Central memory CD8-positive, alpha-beta T cell (primary cell): ENCODE measurements around the gene TMEM63A.

ENCODE experiments used
- ATAC-seq: fragments of 150-1000 bp; cut with Tn5 transposase; replicated peaks from 2 replicates; pipeline ENCODE4 v1.10.0; 2022; ENCODE audit warnings: mild to moderate bottlenecking, moderate FRiP score, moderate number of reproducible peaks; ENCODE audit not compliant: poor library complexity, severe bottlenecking; ENCODE audit errors: extremely low read depth
- DNase-seq, 2 donors: peaks; one replicate each; pipeline ENCODE4 v3.0.0; 2021; ENCODE audit warnings: low spot score in 2 of 2
- H3K27ac Mint-ChIP-seq: one replicate; pipeline ENCODE4 v1.8.0; 2022; ENCODE audit warnings: low read depth, mild to moderate bottlenecking, moderate library complexity, mixed read lengths
- H3K27me3 Mint-ChIP-seq: one replicate; pipeline ENCODE4 v1.8.0; 2022; ENCODE audit warnings: mixed read lengths
- H3K36me3 Mint-ChIP-seq: one replicate; pipeline ENCODE4 v1.8.0; 2022; ENCODE audit warnings: mild to moderate bottlenecking, moderate library complexity, mixed read lengths; ENCODE audit not compliant: insufficient read depth
- H3K4me1 Mint-ChIP-seq: one replicate; pipeline ENCODE4 v1.8.0; 2022; ENCODE audit warnings: mixed read lengths
- H3K4me3 Mint-ChIP-seq: one replicate; pipeline ENCODE4 v1.8.0; 2022; ENCODE audit warnings: mild to moderate bottlenecking, moderate library complexity, mixed read lengths
- H3K9me3 Mint-ChIP-seq: one replicate; pipeline ENCODE4 v1.8.0; 2022; ENCODE audit warnings: mixed read lengths

Gene TMEM63A

DNA sequence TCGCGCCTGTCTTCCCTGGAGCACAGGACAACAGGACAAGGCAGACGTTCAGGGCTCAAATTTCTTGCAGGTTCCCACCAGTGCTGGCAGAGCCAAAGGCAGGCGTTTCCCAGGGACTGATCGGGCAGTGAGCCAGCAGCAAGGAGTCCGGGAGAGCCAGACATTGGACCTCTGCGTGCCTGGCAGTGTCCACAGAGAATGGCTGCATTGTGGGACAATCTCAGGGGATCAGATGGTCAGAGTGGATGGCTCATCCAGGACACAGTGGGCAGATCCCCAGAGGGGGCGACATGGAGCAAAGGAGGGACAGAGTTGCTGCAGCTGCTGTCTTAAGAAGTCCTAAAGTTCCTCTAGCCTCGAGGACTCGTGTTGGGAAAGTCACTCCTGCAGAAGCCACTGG lies 4.6 kb downstream of the TMEM63A start:
- no peak for ATAC-seq
- no peak for DNase-seq
- Mint-ChIP-seq H3K36me3 (peaks cover 35% of the 10 kb centered on the region), H3K4me3 (peak overlapping the region; percentile 61), H3K4me1 (peaks cover 53% of the 10 kb centered on the region), H3K27ac (peak overlapping the region; percentile 91), H3K9me3 (no peaks in the 10 kb centered on the region), H3K27me3 (no peaks in the 10 kb centered on the region)

DNA sequence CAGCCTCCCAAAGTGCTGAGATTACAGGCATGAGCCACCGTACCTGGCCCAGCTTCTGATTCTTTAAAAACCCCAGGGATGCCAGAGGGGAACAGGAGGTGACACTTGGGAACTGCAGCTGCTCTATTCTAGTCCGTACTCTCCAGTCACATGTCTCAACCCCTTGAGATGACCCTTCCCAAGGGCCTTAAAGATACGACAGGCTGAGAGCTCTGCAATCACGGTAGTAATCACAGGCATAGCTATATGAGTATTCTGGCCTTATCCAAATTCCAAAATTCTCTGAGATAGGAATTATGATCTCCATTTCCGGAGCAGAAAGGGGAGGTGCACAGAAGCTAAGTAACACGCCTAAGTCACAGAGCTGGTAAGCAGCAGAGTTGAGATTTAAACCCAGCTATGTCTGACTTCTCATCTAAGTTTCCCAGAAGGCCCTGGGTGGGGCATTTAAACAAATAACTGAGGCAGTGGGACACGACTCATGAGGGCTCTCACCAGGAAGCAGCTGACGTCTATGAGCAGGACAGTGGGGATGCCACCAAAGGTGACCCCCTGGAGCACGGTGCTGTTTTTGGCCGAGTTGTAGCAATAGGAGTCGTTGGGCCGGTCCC lies 5.2 kb downstream of the TMEM63A start:
- ATAC-seq (no peak), DNase-seq (no peak)
- Mint-ChIP-seq H3K27ac (peak overlapping the region; percentile 91), H3K4me3 (peak overlapping the region; percentile 61), H3K27me3 (no peaks in the 10 kb centered on the region), H3K9me3 (no peaks in the 10 kb centered on the region), H3K4me1 (peaks cover 53% of the 10 kb centered on the region), H3K36me3 (peaks cover 37% of the 10 kb centered on the region)

DNA sequence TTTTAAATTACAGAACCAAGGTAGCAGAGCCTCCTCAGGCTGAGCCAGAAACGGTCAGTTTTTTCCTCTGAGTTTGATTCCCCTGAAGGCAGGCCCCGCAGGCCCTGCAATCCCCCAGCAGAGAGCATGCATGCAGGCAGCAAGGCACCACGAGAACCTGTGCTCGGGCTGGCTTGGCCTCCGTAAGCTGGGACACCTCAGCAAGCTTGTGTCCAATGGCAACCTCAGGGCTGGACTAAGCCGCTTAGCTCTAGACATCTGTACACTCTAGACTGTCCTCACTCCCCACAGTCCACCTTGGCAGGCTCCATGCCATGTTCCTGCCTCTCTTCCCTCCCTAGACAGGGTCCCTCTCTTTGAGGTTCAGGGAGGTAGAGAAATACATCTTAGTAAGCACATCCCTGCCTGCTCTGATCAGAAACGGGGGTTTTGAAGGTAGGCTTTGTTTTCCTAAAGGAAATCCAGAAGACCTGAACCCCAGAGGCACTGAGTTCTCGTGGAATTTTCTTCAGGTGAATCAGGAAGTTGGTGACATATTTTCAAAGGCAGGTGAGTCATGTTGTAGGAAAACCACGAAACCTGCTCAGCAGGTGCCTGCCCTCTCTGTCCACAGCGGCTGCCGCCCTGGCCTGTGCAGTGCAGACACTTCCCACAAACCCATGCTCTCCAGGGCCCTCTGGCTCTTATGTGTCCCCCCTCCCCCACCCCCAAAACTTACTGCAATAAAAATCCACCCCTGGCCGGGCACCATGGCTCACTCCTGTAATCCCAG lies 7.0 kb downstream of the TMEM63A start:
- ATAC-seq, result no peak
- H3K9me3 Mint-ChIP-seq, result no peaks in the 10 kb centered on the region
- peaks cover 50% of the 10 kb centered on the region for H3K36me3 Mint-ChIP-seq

DNA sequence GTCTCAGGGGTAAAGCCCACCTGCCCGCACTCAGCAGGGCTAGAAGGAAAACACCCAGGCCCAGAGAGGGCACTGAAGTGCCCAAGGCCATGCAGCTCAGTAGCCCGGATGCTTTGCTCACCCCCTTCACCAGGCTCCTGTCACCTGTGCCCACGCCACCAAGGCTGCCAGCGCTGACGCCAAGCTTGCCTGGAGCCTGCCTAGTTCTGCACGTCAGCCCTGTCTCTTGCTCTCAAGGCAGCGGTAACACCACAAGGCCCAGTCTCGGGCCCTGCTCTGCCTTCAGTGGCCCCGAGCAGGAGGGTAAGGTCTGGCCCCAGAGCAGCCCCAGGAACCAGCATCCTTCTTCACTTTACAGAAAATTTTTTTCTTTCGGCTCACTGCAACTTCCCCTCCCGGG lies 7.7 kb downstream of the TMEM63A start:
- DNase-seq (no peak), ATAC-seq (no peak)
- H3K4me3 Mint-ChIP-seq, result no peak overlapping the region
- peak overlapping the region; percentile 8 for H3K27ac Mint-ChIP-seq
- peaks cover 57% of the 10 kb centered on the region for H3K36me3 Mint-ChIP-seq
- no peaks in the 10 kb centered on the region for H3K9me3 Mint-ChIP-seq
- H3K4me1 Mint-ChIP-seq, result peaks cover 40% of the 10 kb centered on the region
- no peaks in the 10 kb centered on the region for H3K27me3 Mint-ChIP-seq

More for the DNA sequence above, 7.0 kb downstream of the TMEM63A start:
- Mint-ChIP-seq H3K4me3 (no peak overlapping the region), H3K27me3 (no peaks in the 10 kb centered on the region), H3K4me1 (peaks cover 48% of the 10 kb centered on the region), H3K27ac (no peak overlapping the region)
- no peak for DNase-seq

DNA sequence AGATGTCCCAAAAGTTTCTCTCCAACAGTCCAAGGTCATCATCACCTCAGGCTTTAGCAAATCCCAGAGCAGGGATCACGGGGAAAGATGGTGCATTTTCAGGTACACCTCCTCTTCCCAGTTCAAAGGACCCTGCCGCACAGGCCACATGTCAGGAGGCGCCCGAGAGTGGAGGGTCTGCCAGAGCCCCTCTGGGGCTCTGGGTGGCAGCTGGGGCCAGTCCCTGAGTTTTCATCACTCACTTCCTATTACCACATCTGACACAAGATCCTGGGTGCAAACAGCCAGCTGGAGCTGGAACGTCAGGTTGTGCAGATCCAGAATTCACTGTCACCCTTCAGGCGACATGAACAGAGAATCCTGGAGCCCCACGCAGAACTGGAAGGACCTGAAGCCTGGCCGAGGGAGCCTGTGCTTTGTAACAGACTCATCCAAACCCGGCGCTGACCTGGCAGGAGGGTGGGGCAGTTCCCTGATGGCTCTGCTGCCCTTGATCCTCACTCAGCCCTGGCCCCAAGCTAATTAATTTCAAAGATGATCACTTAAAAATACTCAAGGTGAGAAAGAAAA lies 8.8 kb downstream of the TMEM63A start:
- no peak for DNase-seq
- Mint-ChIP-seq H3K4me3 (no peak overlapping the region), H3K4me1 (peaks cover 36% of the 10 kb centered on the region), H3K36me3 (peaks cover 68% of the 10 kb centered on the region), H3K27ac (no peak overlapping the region), H3K9me3 (no peaks in the 10 kb centered on the region), H3K27me3 (no peaks in the 10 kb centered on the region)
- ATAC-seq, result no peak

DNA sequence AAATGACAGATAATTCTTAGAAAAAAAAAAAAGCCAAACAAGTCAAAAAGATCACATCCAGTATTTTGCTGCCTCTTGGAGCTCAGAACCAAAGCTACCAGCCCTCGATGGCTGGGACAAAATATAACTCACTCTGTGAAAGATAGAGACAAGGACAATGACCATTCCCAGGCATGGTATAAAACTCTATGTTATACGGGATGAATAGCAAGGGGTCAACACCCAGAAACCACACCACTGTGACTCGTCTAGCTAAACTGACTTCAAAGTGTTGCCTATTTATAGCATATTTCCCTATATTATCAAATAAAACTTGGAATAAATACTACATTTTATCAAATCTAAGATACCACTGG lies 10.1 kb downstream of the TMEM63A start:
- no peak for ATAC-seq
- no peaks in the 10 kb centered on the region for H3K9me3 Mint-ChIP-seq
- peak overlapping the region; percentile 41 for H3K27ac Mint-ChIP-seq
- H3K4me3 Mint-ChIP-seq, result no peak overlapping the region
- DNase-seq, result no peak
- peaks cover 30% of the 10 kb centered on the region for H3K4me1 Mint-ChIP-seq
- no peaks in the 10 kb centered on the region for H3K27me3 Mint-ChIP-seq
- peaks cover 70% of the 10 kb centered on the region for H3K36me3 Mint-ChIP-seq

DNA sequence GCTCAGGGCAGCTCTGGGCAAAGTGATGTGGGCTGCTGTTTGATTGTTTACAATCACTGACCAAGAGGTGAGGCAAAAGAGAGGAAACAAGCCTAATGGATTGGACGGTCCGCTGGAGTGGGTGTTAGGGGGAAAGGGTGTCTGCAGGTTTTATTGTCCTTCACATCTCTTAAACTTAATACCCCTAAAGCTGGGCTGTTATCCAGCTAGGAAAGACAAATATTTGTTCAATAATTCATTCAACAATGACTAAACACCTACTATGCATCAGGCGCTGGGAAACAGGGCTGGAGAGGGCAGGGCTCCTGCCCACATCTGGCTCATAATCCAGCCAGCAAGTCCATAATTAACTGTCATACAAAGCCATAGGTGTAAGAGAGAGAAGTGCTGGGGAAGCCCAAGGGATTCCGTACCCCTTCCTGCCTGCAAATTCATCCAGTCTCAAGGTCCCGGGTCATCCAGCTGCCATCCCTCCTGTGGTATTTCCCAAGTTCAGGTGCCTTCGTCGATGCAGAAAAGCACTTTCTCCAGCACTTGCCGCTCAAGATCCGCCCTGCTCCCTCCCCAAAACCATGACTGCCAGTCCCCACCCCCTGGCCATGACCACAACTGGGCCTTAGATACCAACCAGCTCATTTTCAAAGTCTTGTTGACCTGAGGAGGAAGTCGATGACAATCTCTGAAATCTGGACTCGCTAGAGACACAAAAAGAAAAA lies 10.7 kb downstream of the TMEM63A start:
- peak overlapping the region; percentile 41 for H3K27ac Mint-ChIP-seq
- H3K4me1 Mint-ChIP-seq, result peaks cover 33% of the 10 kb centered on the region
- no peak for ATAC-seq
- H3K4me3 Mint-ChIP-seq, result no peak overlapping the region
- H3K9me3 Mint-ChIP-seq, result no peaks in the 10 kb centered on the region
- peaks cover 65% of the 10 kb centered on the region for H3K36me3 Mint-ChIP-seq
- DNase-seq, result no peak
- no peaks in the 10 kb centered on the region for H3K27me3 Mint-ChIP-seq

DNA sequence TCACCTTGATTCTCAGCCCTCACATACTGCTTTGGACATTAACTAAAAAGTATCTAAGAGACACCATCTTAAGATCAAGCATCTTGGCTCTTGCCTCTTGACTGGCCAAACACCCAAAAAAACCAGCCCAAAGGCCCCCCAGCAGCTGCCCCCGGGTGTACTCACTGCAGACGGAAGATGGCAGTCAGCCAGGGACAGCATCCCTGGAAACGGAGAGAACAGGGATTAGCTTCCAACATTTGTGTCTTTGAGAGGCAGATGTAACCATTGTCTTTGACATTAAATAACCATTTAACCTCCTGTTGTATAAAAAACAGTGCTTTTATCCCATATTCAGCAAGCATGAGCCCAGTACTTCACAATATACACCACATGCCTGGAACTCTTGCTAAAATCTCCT lies 11.3 kb downstream of the TMEM63A start:
- Mint-ChIP-seq H3K27ac (no peak overlapping the region), H3K4me3 (no peak overlapping the region), H3K27me3 (no peaks in the 10 kb centered on the region), H3K9me3 (no peaks in the 10 kb centered on the region), H3K36me3 (peaks cover 66% of the 10 kb centered on the region), H3K4me1 (peaks cover 35% of the 10 kb centered on the region)
- ATAC-seq (no peak), DNase-seq (no peak)

DNA sequence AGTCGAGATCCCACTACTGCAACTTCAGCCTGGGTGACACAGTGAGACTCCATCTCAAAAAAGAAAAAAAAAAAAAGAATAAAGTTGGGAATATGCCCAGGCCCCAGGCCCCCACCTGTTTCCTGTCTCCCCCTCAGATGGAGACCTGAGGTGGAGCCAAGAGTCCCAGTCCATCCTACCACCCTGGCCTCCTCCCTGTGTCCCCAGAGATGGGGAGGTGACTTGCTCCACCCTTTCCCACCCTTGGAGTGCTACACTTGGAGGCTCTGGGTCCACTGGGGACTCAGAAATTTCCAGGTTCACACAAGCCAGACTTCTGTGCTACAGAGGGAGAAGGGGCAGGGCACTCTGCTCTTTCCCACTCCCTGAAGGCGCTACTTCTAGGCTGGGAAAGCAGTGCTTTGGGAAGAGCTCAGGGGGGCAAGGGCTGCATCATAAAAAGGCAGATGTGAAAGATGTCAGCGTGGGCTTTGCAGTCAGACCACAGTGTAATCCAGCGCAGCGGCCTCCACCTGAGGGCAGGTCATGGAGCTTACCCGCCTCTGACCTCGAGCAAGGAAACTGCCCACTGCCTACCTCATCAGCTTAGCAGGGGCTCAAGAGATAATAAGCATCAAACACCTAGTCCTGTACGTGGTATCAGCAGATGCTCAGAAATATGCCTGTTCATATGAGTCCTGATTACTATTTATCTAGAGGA lies 13.4 kb downstream of the TMEM63A start:
- DNase-seq, result no peak
- H3K4me1 Mint-ChIP-seq, result peaks cover 31% of the 10 kb centered on the region
- ATAC-seq, result no peak
- H3K36me3 Mint-ChIP-seq, result peaks cover 70% of the 10 kb centered on the region
- no peak overlapping the region for H3K27ac Mint-ChIP-seq
- no peaks in the 10 kb centered on the region for H3K9me3 Mint-ChIP-seq
- no peaks in the 10 kb centered on the region for H3K27me3 Mint-ChIP-seq
- no peak overlapping the region for H3K4me3 Mint-ChIP-seq

DNA sequence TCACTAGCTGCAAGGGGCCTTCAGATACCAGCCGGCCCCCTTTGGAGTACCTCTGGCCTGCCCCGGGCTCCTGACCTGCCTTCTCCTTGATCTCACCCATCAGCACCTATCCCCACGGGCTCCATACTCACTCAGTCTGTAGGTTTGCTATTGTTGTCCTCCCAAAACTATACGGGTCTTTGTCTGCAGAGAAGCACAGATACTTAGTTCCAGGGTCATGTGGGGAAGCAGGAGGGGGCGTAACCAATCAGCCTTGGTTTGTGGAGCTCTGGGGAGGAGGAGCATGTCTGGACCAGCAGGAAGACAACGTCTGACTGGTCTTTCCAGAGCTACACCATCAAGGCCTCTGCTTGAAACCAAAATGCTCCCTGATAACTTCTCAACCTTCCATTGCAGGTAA lies 15.2 kb downstream of the TMEM63A start:
- Mint-ChIP-seq H3K27me3 (no peaks in the 10 kb centered on the region), H3K4me3 (no peak overlapping the region), H3K27ac (peak overlapping the region; percentile 75), H3K9me3 (no peaks in the 10 kb centered on the region), H3K36me3 (peaks cover 72% of the 10 kb centered on the region), H3K4me1 (peaks cover 31% of the 10 kb centered on the region)
- DNase-seq (no peak), ATAC-seq (no peak)

DNA sequence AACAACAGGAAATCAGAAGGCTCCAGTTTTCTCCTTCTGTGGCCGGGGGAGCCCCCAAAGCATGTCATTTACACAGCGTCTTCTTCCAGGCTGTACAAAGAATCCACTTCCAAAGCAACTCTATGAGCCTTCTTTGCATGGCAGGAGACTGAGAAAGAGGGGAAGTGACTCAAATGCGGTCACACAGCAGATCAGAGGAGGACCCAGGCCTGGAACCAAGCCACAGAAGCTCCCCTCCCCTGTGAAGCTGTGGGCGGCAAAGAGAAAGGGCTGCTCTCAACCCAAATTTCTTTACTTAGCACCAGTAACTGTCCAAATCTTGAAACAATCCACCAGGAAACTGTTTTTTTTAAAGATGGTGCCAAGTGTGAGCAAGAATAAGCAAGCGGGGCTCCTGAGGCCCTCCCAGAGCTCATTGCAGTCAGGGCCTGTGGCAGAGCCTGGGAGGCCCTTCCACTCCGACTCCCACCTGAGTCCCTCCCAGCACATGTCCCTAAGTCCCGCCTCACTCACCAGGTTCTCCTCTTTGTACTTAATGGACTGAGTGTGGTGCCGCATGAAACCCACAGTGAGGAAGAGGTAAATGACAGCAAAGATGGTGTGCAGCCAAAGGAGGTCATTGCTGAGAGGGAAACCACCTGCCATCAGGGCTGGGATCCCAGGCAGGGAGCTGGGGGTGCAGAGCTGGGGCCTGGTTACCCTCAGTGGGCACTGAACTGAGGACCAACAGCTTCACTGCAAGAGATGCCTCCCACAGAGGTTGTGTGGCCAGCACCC lies 15.9 kb downstream of the TMEM63A start:
- DNase-seq, result peak in 1 of 2 donors; percentile 32
- peaks cover 31% of the 10 kb centered on the region for H3K4me1 Mint-ChIP-seq
- peaks cover 72% of the 10 kb centered on the region for H3K36me3 Mint-ChIP-seq
- H3K27ac Mint-ChIP-seq, result peak overlapping the region; percentile 75
- H3K9me3 Mint-ChIP-seq, result no peaks in the 10 kb centered on the region
- peak; percentile 87 for ATAC-seq
- no peaks in the 10 kb centered on the region for H3K27me3 Mint-ChIP-seq
- peak overlapping the region; percentile 36 for H3K4me3 Mint-ChIP-seq

DNA sequence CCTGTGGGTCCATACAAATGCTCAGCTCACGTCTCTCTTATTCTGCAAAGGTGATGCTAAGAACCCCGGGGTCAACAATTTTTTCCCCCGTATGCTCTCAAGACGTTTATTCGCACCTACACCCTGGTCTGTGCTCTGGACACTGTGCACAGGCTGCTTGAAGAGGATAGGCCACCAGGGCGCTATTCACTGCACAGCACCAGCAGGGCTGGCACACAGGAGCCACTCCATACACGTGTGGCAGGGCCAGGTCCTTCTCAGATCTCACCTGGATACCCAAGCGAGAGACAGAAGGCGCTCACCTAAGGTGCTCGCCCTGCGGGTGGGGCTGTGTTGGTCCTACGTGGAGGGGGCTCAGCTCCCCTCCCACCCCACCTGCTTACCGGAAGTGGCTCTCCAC lies 16.7 kb downstream of the TMEM63A start:
- Mint-ChIP-seq H3K4me3 (peak overlapping the region; percentile 36), H3K27ac (peak overlapping the region; percentile 75), H3K4me1 (peaks cover 31% of the 10 kb centered on the region), H3K36me3 (peaks cover 72% of the 10 kb centered on the region), H3K9me3 (no peaks in the 10 kb centered on the region), H3K27me3 (no peaks in the 10 kb centered on the region)
- DNase-seq, result no peak
- ATAC-seq, result peak; percentile 20
